Uterus (tissue), 4 donors: Measurements from ENCODE around the gene ARG1. TPM values are rescaled to one million over a fixed set of nuclear protein-coding genes. Genes with fewer than 3 reads are reported as not detected.

ENCODE experiments used
- DNase-seq, 2 donors: peaks; one replicate each; pipeline ENCODE4 v3.0.0-alpha.2; 2019 to 2020
- H3K27ac ChIP-seq, 2 donors: fragments of 200-600 bp; sonication (generic); 1 replicate in 1 of 2; 2 replicates in 1 of 2; pipeline ENCODE4 v1.5.1; 2016 to 2018
- H3K27me3 ChIP-seq, 2 donors: fragments of 200-600 bp; sonication (generic); one replicate each; pipeline ENCODE4 v1.5.1; 2018 to 2019; ENCODE audit warnings: control low read depth in 1 of 2
- H3K36me3 ChIP-seq, 2 donors: fragments of 200-600 bp; sonication (generic); one replicate each; pipeline ENCODE4 v1.5.1; 2019; ENCODE audit warnings: control low read depth in 1 of 2
- H3K4me1 ChIP-seq, 2 donors: fragments of 200-600 bp; sonication (generic); one replicate each; pipeline ENCODE4 v1.5.1; 2018 to 2019; ENCODE audit warnings: control low read depth in 1 of 2
- H3K4me3 ChIP-seq, 2 donors: fragments of 200-600 bp; sonication (generic); 1 replicate in 1 of 2; 2 replicates in 1 of 2; pipeline ENCODE4 v1.5.1; 2018 to 2019; ENCODE audit warnings: mild to moderate bottlenecking in 1 of 2
- H3K9me3 ChIP-seq, 2 donors: fragments of 200-600 bp; sonication (generic); one replicate each; pipeline ENCODE4 v1.5.1; 2019; ENCODE audit warnings: control low read depth in 1 of 2
- POLR2A ChIP-seq, 2 donors: fragments of 450-650 bp; IDR thresholded peaks; one replicate each; pipeline ENCODE4 v1.6.1; 2016; ENCODE audit warnings: antibody characterized with exemption in 2 of 2, mild to moderate bottlenecking in 1 of 2, moderate library complexity in 1 of 2
- intact Hi-C: fragments of 100-400 bp; cut with DNase I; formaldehyde crosslinking; loops from one replicate; pipeline ENCODE4 v1.15.1; 2023; ENCODE audit warnings: low total_unique reads
- total RNA-seq, 4 donors: library from RNA; depleted of rRNA in 3 of 4; stranded (reverse); fragments of >200 nt in 3 of 4; gene quantifications; one replicate each; pipeline versions ENCODE4 v1.1.0 to v1.2.4, GENCODE V29; 2014 to 2023
- TF ChIP-seq, protein P1 (sequence below), 4 experiments: fragments of 200-600 bp in 2 of 4; fragments of 450-650 bp in 2 of 4; sonication (generic) in 2 of 4; IDR thresholded peaks; one replicate each; pipeline ENCODE4 v1.5.1; 2016 to 2019; ENCODE audit warnings: antibody characterized with exemption in 4 of 4, mild to moderate bottlenecking in 2 of 4, moderate library complexity in 1 of 4
- donor health status: DM: yes; HTN: yes; CAD: no.

Gene ARG1
- total RNA-seq, 4 donors from 2014 or later, result 0.58 to 1.3 TPM; not detected in 2

DNA sequence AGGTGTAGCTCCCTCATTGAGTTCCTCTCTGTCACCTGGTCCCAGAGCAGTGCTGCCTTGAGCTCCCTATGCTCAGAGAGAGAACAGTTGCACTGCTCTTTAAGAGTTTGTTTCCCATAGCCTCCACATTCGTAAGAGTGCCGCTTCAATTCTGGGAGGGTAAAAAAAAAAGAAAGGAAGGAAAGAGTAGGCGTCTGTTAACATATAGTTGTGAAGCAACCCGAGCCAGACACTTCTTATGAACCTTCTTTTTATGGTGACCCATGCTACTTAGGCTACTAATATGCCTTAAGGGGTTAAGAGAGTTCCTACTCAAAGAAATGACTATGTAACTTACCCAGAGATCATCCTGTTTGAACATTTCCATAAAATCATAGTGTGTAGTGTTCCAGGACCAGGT is 4.3 kb upstream of the ARG1 start:
- no peak overlapping the region for H3K27ac ChIP-seq
- TF ChIP-seq POLR2A (IDR thresholded peaks at IDR 0.05), result no peak
- TF ChIP-seq, protein P1, sequence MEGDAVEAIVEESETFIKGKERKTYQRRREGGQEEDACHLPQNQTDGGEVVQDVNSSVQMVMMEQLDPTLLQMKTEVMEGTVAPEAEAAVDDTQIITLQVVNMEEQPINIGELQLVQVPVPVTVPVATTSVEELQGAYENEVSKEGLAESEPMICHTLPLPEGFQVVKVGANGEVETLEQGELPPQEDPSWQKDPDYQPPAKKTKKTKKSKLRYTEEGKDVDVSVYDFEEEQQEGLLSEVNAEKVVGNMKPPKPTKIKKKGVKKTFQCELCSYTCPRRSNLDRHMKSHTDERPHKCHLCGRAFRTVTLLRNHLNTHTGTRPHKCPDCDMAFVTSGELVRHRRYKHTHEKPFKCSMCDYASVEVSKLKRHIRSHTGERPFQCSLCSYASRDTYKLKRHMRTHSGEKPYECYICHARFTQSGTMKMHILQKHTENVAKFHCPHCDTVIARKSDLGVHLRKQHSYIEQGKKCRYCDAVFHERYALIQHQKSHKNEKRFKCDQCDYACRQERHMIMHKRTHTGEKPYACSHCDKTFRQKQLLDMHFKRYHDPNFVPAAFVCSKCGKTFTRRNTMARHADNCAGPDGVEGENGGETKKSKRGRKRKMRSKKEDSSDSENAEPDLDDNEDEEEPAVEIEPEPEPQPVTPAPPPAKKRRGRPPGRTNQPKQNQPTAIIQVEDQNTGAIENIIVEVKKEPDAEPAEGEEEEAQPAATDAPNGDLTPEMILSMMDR (IDR thresholded peaks at IDR 0.05), result no peak
- H3K4me3 ChIP-seq, result no peak overlapping the region
- no peaks in the 10 kb centered on the region for H3K9me3 ChIP-seq
- intact Hi-C loops, result no loop called here
- H3K4me1 ChIP-seq, result no peaks in the 10 kb centered on the region
- no peaks in the 10 kb centered on the region for H3K27me3 ChIP-seq
- no peak for DNase-seq
- H3K36me3 ChIP-seq, result no peaks in the 10 kb centered on the region

- no peaks in the 10 kb centered on the region for H3K36me3 ChIP-seq
- H3K27ac ChIP-seq, result no peak overlapping the region
- H3K4me3 ChIP-seq, result no peak overlapping the region
- H3K4me1 ChIP-seq, result no peaks in the 10 kb centered on the region
- TF ChIP-seq, protein P1 (IDR thresholded peaks at IDR 0.05), result no peak
- TF ChIP-seq POLR2A (IDR thresholded peaks at IDR 0.05), result no peak
- H3K9me3 ChIP-seq, result no peaks in the 10 kb centered on the region
- no peaks in the 10 kb centered on the region for H3K27me3 ChIP-seq
- DNase-seq, result no peak
- intact Hi-C loops, result no loop called here
Observed at GRCh38 chr6:131574133-131574532, 1.1 kb downstream of the ARG1 start.

DNA sequence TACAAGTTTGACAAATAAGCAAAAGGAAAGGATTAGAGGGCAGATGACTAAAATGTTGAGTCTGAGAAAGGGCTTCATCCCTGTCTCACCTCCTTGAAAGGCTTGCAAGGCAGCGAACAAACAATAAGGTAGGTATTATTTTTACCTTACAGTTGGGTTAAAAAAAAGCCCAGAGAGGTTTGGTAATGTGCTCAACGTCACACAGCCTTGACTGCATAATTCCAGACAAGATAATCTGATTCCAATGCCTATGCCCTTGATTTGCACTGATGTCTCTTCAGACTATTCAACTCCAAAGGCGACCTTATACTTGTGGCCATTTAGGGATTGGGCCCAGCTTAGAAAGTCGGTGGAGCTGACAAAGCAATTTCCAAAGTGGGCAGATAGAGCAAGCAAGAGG is 1.7 kb downstream of the ARG1 start:
- Histone ChIP-seq H3K4me1 (no peaks in the 10 kb centered on the region), H3K27ac (no peak overlapping the region), H3K4me3 (no peak overlapping the region), H3K27me3 (no peaks in the 10 kb centered on the region), H3K9me3 (no peaks in the 10 kb centered on the region), H3K36me3 (no peaks in the 10 kb centered on the region)
- intact Hi-C loops, result no loop called here
- DNase-seq, result no peak
- TF ChIP-seq, protein P1 (IDR thresholded peaks at IDR 0.05), result no peak
- no peak for TF ChIP-seq POLR2A (IDR thresholded peaks at IDR 0.05)

DNA sequence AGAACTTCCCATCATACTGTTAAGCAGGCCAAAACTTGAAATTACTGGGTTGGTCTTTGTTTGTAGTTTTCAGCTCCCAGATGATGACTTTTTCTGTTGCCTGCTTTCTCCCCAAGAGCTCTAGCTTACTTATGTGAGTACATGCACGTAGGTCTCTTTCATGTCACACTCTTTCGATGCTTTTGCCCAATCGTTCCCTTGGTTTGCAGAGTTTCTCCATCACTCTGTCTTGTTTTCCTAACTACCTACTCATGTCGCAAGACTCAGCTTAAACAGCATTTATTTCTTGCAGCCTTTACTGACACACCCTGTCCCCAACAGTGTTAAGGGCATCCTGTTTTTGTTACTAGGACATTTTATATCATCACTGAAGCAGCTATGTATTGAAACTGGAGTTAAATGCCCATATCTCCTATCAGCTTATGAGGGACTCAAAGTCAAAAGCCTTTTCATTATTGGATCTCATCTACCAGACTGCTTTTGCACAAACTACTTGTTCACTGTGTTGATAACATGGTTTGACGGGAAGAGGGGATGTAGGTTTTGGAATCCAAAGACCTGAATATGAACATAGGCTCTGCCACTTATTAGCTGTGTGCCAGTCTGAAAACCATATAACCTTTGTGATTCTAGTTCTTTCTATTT is 2.9 kb downstream of the ARG1 start:
- intact Hi-C loops, result no loop called here
- no peak overlapping the region for H3K27ac ChIP-seq
- H3K4me1 ChIP-seq, result no peaks in the 10 kb centered on the region
- no peaks in the 10 kb centered on the region for H3K36me3 ChIP-seq
- H3K9me3 ChIP-seq, result no peaks in the 10 kb centered on the region
- DNase-seq, result no peak
- no peak for TF ChIP-seq POLR2A (IDR thresholded peaks at IDR 0.05)
- TF ChIP-seq, protein P1 (IDR thresholded peaks at IDR 0.05), result no peak
- no peaks in the 10 kb centered on the region for H3K27me3 ChIP-seq
- no peak overlapping the region for H3K4me3 ChIP-seq

DNA sequence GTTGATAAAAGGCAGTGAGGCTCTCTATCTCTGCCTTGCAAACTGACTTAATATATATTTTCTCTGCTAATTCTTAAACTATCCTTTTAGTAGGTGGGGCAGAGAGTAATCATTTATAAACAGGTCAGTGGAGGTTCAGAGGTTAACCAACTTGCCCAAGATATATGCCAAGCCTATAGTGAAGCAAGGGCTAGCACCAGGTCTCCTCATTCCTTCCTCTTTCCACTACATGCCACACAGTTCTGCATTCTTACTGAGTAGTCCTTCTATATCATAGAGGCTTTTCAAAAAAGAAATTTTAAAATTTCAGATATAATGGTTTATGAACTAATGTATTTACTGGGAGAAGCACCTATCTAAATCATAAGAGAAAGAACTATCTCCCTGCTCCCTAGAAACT is 8.5 kb downstream of the ARG1 start:
- H3K27ac ChIP-seq, result no peak overlapping the region

More for the DNA sequence above, 8.5 kb downstream of the ARG1 start:
- Histone ChIP-seq H3K4me3 (no peak overlapping the region), H3K36me3 (no peaks in the 10 kb centered on the region), H3K9me3 (no peaks in the 10 kb centered on the region), H3K4me1 (no peaks in the 10 kb centered on the region), H3K27me3 (no peaks in the 10 kb centered on the region)
- intact Hi-C loops, result no loop called here
- no peak for DNase-seq
- TF ChIP-seq, protein P1 (IDR thresholded peaks at IDR 0.05), result no peak
- TF ChIP-seq POLR2A (IDR thresholded peaks at IDR 0.05), result no peak
